Suppressor macrophage (primary cell): ENCODE data around the gene PCBP3.
"Not testable (repeated sequence)": the region's sequence is repeated elsewhere in the genome, so short reads cannot be mapped to it uniquely, and the experiment has no call there.

ENCODE experiments used
- DNase-seq, 4 experiments: peaks; one replicate each; pipeline ENCODE4 v3.0.0-alpha.2; 2020 to 2022

The PCBP3 gene

DNA sequence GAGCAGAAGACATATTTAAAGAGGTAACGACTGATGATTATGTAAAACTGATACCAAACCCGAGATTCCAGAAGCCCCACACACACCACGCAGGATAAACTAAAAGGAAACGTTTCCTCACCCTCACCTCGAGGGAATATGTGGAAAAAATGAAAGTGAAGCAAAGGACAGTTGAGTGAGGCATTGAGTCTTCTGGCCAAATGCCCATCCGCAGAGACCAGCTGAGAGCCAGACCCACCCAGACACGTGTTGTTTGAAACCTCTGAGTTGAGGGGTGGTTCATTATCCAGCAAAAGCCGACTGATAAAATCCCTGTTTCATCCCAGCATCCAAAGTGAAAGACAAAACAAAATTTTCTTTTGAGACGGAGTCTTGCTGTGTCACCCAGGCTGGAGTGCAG is 29.6 kb upstream of the PCBP3 start:
- DNase-seq: no peak

DNA sequence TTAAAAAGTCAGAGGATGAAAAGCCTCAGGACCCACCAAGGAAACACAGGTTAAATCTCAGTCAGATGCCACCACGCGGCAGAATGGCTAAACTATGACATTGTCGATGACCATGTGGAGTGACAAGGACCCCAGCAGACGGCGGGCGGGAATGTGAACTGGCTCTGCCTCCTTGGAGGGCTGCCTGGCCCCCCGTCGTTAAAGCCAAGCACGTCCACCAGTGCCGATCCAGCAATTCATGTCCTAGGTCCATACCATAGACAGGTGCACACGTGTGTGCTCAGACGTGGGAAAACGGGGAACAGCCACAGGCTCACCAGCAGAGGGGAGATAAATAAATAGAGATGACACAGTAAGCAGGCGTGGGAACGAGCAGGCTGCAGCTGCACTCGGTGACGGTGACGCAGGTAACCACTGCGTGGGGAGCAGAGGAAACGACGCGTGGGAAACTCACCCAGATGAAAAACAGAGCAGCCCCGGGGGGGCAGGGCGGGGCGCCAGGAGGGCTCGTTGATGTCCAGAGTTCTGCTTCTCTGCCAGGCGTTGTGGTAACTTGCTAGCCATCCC is 28.3 kb upstream of the PCBP3 start:
- peak in 3 of 4 experiments; percentile 17 to 63 (median 35) for DNase-seq

DNA sequence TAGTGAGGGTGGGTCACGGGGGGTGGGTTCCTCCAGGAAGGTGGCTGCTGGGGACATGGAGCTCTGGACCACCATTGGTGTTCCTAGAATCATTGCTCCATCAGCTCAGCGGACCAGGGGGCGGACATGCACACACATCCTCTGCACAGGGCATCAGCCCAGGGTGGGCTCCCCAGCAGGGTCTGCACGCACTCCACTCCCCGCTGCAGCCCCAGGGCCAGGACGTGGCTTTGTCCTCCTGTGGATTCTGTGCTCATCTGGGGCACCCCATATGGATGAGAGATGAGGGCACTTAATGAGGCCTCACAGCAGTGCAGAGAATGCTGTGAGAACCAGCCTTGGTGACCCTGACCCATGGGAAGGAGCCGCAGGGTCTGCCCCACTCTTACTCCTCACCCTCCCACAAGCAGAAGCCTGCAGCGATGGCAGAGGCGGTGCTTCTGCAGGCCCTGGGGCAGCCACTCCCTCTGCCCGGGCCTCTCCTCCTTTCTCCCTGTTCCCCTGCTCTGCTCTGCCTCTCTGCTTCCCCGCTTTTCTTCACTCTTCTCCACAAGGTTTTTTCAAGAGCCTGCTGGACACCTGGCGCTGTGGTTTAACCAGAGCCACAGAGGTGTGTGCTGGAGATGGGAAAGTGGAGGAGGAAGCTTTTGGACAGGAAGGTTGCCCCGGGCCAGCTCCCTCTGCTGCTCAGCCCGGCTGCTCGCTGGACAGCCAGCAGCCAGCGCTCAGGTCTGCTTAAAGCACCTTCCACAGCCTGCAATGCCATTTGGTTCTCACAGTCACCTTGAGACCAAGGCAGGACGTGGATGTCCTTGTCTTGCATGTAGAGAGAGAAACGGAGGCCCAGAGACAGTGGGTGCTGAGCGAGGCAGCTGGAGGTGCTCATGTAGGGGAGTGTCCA is 26.3 kb upstream of the PCBP3 start:
- no peak for DNase-seq

DNA sequence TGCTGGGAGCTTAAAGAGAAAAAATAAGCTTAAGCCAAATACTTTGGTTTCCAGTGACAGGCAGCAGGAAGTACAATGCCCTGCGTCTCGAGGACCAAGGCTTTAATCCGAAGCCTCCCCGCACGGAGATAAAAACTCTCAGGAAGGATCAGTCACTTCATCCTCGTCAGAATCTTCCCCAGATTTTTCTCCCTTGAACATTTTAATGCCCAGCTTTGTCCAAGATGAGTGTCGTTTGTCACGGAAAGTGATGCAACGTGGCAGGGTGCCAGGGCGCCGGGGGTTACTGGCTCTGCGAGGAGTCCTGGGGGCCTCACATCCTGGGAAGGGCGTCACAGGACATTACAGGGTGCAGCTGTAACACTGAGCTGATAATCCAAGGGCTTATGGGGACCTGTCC is 25.2 kb upstream of the PCBP3 start:
- peak in 2 of 4 experiments; percentile 10 to 31 for DNase-seq

DNA sequence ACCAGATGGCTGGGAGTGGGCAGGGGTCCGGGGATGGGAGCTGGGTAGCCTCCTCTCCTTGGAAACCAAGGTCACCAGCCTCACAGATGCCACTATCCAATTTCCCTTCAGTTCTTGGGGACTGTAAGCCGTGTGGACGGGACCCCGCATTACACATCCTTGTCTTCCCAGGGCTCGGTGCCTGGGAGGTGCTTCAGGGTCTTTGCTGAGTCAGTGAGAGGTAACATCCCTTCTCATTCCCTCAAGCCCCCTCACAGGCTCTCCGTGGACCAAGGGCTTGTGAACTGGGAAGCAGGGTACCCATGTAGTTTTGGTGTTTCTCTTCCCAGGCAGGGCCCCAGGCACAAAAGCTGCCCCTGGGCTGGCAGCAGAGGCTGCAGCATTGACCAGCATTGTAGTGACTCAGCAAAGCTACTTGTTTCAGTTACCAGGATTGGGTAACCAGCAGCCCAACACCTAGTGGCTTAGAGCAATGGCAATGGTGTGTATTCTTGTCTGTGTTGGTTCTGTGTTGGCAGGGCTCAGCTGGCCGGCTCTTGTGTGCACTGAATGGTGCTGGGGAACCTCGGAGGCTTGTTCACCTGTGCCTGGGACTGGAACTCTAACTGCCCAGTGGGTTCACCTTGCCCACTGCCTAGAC is 24.6 kb upstream of the PCBP3 start:
- DNase-seq: peak in 1 of 4 experiments; percentile 19

DNA sequence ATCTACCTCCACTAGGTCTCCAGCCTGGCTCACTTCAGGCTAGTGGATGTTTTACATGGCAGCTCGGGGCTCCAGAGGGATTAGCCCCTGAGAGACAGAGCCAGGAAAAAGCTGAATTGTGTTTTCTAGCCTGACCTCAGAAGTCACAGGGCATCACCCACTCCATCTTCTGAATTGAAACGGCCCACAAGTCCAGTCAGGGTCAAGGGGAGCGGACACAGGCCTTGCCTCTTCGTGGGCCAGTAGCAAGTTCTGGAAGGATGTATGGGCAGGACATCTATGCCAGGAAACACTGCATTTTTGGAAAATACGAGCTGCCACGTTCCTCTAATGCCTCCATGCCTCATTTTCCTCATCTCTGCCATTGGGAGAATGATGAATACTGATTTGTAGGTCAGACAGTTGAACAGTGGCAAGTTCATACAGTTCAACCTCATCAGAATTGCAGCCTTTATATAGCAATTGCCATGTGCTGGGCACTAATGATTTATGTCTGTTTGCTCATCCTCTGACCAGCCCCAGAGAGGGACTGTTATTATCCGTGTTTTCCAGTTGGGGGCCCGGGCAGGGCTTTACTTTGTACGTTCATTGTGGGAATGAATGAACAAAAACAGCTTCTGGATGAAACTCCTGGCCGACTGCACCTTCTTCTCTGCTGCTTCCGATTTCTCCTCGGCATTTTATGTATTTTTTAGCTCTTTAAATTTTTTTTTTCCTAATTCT is 23.2 kb upstream of the PCBP3 start:
- DNase-seq: no peak

DNA sequence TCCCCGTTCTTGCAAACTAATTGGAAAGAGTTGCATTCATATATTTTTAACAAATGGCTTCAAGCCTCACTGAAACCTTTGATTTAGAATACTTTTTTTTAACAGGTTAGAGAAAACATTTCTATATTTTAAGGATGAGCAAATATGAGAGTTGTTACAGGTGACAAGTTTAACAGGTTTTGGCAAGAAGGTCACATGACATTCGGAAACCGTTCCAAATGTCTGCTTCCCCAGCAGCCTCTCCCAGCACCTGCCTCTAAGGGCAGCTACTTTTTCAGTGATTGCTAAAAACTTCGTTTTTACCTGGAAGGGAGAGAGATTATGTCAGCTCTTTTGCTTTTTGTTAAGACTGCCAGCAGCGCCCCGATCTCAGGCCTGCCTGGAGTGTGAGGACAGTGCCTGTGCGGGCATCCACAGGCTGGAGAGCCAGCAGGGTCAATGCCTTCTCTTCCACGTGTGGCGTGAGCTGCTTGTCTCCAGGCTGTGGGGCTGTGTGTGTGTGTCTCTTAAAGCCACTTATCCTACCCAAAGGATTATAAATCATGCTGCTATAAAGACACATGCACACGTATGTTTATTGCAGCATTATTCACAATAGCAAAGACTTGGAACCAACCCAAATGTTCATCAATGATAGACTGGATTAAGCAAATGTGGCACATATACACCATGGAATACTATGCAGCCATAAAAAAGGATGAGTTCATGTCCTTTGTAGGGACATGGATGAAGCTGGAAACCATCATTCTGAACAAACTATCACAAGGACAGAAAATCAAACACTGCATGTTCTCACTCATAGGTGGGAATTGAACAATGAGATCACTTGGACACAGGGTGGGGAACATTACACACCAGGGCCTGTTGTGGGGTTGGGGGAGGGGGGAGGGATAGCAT is 21.8 kb upstream of the PCBP3 start:
- not testable (repeated sequence) for DNase-seq

DNA sequence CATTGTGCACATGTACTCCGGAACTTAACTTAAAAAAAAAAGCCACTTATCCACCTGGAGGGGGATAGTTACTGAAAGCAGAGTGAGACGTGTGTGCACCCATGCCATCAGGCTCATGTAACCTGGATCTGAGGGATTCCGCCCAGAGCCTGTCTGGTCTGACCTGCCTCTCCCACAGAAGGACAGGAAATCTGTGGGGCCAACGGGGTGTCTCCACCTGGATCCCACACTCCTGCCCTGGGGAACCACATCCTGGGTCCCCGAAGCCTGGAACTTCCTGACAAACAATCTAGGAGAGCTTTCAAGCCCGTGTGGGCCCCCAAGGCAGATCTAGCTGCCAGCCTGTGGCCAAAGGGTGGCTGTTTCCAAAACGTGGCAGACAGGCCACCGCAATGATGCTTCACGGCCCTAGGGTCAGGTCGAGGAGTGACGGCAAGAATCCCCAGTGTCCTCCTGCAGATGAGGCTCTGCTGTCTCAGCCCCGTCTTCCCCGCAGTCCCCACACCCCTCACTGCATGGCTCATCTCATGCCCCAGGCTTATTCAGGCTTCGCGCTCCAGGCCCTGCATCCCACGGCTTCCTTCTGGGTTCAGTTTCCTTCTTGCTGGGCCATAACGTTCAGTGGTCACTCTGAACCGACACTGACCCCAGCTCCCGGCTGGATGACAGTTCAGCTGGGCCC is 21.0 kb upstream of the PCBP3 start:
- no peak for DNase-seq

DNA sequence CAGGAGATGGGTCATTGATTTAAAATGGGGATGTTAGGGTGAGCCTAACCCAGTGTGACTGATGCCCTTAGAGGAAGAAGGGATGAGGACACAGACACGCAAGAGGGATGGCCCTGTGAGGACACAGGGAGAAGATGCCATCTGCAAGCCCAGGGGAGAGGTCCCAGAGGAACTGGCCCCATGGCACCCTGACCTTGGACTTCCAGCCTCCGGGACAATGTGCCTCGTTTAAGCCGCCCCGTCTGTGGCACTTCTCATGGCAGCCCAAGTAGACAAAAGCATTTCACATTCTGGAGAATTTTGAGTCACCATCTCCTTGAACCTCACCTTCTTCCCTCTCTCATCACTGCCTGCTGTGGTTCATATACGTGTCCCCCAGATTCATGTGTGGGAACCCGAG is 20.1 kb upstream of the PCBP3 start:
- DNase-seq: no peak

DNA sequence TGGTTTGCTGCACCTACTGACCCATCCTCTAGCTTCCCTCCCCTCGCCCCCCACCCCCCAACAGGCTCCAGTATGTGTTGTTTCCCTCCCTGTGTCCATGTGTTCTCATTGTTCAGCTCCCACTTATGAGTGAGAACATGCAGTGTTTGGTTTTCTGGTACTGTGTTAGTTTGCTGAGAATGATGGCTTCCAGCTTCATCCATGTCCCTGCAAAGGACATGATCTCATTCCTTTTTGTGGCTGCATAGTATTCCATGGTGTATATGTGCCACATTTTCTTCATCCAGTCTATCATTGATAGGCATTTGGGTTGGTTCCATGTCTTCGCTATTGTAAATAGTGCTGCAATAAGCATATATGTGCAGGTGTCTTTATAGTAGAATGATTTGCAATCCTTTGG is 17.4 kb upstream of the PCBP3 start:
- not testable (repeated sequence) for DNase-seq

DNA sequence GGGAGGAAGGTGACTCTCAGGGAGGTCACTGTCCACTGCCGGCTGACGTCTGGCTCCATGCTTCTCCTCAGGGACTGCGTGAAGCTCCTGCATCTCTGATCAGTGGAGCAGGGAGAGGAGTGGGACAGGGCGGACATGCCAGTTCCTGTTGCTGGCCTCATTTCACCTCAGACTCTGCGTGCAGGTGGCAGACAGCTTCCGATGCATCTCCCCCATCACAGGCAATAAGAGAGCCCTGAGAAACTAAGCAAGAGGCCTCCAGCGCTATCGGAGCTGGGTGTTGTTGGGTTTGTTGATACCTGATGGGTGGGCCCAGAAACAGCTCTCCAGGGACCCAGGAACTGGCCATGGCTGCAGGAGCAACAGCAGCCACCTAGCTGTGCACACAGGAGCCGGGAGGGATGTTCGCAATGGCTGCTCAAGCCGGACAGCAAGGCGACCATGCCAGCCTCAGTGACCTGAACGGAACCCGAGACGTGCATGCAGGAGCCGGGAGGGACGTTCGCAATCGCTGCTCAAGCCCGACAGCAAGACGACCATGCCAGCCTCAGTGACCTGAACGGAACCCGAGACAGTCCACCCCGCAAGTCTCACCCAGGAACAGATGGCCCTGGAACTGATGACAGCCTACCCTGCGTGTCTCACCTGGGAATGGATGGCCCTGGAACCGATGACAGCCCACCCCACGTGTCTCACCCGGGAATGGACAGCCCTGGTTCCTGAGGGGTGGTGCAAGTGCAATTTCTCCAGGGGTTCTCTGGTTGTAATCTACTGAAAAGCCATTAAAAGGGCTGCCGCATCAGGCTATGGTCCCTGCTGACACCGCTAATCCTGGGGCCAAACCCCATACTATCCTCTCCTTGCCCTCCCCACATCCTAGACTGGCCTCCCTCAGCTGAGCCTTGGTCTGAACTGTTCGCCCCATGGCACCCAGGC is 14.2 kb upstream of the PCBP3 start:
- DNase-seq: no peak

DNA sequence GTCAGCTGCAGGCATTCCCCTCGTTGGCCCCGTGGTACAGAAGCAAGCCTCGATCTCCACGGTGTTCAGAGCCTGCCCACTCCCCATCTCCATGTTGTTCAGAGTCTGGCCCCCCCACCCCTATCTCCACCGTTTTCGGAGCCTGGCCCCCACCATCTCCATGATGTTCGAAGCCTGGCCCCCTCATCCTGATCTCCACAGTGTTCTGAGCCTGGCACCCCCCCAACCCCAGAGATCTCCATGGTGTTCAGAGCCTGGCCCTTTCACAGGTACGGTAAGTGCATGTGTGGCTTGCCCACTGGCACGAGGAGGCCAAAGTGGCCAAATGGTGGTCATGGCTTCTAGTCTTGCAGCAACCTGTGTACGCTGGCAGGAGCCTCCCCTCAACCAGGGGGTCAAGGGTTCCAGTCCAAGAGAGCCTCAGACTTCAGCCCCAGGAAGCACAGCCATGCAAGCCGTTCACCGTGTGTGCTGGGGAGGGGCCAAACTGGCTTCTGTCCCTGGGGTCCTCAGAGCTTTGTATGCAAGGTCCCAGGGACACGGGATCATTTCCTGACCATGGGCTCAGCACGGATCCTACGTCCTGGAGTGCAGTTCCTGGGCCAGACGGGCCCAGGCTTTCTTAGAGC is 13.3 kb upstream of the PCBP3 start:
- no peak for DNase-seq

DNA sequence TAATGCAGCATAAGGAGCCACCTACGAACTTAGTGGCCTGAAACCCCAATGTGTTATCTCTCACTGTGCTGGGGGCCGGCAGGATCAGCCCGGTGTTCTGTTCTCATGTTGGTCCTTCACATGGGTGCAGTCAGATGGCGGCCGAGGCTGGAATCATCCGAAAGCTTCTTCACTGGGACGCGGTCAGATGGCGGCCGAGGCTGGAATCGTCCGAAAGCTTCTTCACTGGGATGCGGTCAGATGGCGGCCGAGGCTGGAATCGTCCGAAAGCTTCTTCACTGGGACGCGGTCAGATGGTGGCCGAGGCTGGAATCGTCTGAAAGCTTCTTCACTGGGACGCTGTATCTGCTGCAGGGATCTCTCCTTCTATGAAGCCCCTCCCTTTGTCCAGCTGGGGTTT is 12.6 kb upstream of the PCBP3 start:
- no peak for DNase-seq

DNA sequence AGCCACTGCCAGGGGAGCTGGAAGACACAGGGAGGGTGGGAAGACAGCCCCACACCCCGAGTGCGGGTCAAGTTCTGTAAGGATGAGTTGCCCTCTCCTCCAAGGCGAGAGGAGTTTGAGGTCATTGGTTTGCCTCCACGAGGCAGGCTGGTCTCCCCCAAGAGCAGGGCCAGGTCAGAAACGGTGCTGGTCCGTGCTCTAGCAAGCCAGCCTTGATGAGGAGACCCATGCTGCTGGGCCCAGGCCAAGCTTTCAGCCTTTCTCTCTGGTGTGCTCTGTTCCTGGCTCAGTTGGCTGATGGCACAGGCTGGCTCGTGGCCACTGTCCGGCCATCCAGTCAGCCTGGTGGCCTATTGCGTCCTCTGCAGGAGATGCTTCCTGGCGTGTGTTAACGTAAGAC is 12.0 kb upstream of the PCBP3 start:
- no peak for DNase-seq

DNA sequence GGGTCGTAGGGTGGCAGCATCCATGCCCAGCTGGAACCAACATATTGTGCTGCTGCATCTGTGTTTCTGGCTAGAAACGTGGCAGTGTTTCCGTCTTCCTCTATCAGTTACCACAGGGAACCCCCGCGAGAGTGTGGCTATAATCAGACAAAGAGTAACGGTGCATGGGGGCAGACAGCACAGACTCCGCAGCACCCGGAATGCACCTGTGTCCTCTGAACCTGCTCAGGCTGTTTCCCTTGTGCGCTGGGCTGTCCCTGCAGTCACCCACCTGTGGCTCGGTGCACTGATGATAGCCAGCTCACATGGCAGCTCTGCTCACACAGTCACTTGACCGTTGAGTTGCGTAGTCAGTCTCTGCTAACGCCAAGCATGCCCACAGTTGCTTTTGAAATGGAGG is 11.4 kb upstream of the PCBP3 start:
- no peak for DNase-seq

DNA sequence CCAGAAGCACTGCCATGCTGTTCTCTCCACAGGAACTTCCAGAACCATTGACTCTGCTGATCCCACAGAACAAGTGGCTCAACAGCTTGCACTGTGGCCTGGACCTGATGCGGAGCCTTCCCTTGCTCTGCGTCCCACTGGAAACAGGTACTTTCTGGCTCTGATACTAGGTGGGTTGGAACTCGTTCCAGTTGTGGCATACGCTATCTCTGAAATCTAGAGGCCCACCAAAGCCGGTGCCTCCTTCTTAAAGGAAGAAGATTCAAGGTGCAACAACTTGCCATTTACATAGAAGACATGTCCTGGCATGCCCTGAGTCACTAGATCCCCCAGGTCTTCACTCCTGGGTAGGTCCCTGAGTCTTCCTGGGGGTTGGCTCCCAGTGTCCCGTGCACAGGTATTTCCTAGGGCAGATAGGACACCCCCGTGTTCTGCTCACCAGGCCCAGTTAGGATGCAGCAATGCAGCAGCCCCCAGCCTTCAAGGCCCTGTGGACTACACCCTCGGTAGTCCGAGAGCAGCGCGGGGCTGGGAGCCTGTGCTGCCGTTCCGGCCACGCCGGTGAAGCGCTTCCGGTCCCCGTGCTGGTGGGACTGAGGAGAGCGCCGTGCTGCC is 10.8 kb upstream of the PCBP3 start:
- no peak for DNase-seq

DNA sequence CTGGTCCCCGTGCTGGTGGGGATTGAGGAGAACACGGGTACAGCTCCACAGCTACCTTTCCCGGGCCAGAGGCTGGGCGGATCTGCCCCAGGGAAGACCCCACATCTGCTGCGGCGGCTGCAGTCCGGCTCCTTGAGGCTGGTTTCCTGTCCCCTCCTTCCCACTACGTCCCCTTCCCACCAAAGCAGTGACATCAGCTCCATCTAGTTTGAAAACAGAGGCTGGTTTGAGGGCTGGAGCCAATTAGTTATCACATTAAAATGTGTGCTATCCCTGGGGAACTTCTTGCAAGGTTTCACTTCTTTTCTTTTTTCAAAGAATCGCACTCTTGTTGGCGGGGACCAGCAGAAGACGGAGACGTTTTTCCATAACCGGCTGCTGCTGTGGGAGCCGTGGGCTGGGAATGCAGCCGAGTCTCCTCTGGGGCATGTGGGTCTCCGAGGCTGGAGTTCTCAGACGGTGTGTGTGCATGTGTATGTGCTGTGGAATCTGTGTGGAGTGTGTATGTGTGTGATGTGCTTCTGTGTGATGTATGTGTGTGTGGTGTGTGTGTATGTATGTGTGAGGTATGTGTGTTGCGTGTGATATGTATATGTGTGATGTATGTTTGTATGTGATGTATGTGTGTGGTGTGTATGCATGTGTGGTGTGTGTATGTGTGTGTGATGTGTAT is 8.9 kb upstream of the PCBP3 start:
- no peak for DNase-seq

DNA sequence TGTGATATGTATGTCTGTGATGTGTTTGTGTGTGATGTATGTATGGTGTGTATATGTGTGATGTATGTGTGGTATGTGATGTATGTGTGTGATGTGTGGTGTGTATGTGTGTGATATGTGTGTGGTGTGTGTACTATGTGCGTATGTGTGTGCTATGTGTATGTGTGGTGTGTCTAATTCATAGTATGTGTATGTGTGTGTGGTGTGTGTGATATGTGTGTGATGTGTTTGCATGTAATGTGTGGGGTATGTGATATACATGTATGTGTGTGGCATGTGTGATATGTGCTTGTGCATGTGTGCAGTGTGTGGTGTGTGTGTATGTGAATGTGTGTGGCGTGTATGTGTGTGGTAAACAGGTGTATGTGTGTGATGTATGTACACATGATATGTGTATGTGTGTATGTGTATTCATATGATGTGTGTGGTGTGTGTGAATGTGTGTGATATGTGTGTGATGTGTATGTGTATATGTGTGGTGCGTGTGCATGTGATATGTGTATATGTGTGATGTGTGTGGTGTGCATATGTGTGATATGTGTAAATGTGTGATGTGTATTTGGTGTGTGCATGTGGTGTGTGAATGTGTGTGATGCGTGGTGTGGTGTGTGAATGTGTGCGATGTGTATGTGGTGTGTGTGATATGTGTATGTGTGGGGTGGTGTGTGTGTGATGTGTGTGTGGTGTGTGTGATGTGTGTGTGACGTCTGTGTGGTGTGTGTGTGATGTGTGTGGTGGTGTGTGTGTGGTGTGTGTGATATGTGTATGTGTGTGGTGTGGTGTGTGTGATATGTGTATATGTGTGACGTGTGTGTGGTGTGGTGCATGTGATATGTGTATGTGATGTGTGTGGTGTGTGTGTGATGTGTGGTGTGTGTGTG is 8.0 kb upstream of the PCBP3 start:
- DNase-seq: no peak
